Measurements from ENCODE around the gene SLC6A17.

Gene SLC6A17

DNA sequence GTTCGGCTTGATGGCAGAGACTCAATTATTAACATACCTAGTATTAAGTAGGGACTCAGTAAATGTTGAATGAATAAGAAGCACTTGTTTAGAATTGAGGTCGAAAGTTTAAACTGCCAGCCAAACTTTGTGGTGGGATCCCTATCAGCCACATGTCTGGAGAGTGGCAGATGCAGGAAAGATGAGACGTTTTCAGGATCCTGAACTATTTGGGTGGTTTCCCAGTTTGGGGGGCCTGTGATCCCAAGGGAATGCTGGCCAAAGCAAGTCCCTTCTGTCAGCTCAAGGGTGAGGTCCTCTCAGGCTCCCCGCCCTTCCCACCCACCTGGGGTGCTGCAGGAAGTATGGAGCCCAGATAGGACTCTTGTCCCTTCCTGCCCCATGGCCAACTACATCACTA is 98.5 kb downstream of the SLC6A17 start:
- DNase-seq = no peak

GRCh38 chr1:110249256-110249655 is 99.0 kb downstream of the SLC6A17 start:
- peak in 2 of 42 donors; percentile 11 to 40 for DNase-seq
- intact Hi-C loops (cut with DNase I) = no loop called here

More for the DNA sequence above, 98.5 kb downstream of the SLC6A17 start:
- intact Hi-C loops (cut with DNase I) = no loop called here

DNA sequence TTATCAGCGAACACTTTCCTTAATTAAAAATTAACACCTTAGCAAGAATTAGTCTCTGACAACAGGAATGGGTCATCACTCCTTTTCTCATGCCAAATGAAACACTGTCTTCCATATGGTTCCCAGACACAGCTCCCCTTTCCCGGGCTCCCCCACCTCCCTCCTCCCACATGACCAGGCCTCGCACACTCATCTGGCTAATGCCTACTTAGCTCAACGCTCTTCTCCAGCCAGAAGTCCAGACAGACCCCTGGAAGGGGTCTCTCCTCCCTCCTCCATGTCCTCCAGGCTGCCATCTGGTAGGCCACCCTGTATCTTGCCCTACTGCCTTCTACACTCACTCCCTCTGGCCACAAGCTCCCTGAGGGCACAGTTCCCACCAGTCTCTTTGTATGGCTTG is 99.7 kb downstream of the SLC6A17 start:
- DNase-seq = peak in 1 of 42 donors; percentile 2
- intact Hi-C loops (cut with DNase I) = no loop called here

- DNase-seq = peak in 1 of 42 donors; percentile 2
- intact Hi-C loops (cut with DNase I) = no loop called here
Observed at GRCh38 chr1:110250749-110251148, 100.5 kb downstream of the SLC6A17 start.

Data from head of caudate nucleus (tissue), 42 donors.